Measurements from ENCODE around the gene POPDC3. TPM values are rescaled to one million over a fixed set of nuclear protein-coding genes. Genes with fewer than 3 reads are reported as not detected.

The POPDC3 gene
- total RNA-seq, 1 experiment from 2014 or later: 5.7 TPM

GRCh38 chr6:105112577-105112976 lies 67.2 kb downstream of the POPDC3 start:
- no peak overlapping the region for H3K23ac ChIP-seq (ENCODE audit: insufficient read length, low read depth, low read length)
- no peaks in the 10 kb centered on the region for H3K27me3 ChIP-seq (ENCODE audit: insufficient read depth, low read length)
- no peak overlapping the region for H3K4ac ChIP-seq (ENCODE audit: low read depth, low read length)
- Mint-ChIP-seq H3K36me3 (ENCODE audit: insufficient read depth in 1 of 3, low read depth in 3 of 3) (no peaks in the 10 kb centered on the region), H3K27me3 (ENCODE audit: low read depth) (no peaks in the 10 kb centered on the region), H3K9me3 (no peaks in the 10 kb centered on the region), H3K4me3 (no peak overlapping the region), H3K27ac (no peak overlapping the region), H3K4me1 (peaks cover 4 to 7% of the 10 kb centered on the region in 2 experiments)
- H2AK5ac ChIP-seq (ENCODE audit: insufficient read length, low read length): no peak overlapping the region
- H3K18ac ChIP-seq (ENCODE audit: insufficient read length, low read depth, low read length): no peak overlapping the region
- no peak overlapping the region for H4K8ac ChIP-seq (replicated peaks; ENCODE audit: insufficient read length, low read depth, low read length)
- DNase-seq: no peak
- H3K4me2 ChIP-seq (ENCODE audit: insufficient read depth, insufficient read length, low read length): no peak overlapping the region
- peak; percentile 47 for TF ChIP-seq CTCF (conservative IDR thresholded peaks at IDR 0.05)
- H3K9ac ChIP-seq (ENCODE audit: extremely low read depth, insufficient read length, low read length): no peak overlapping the region
- H3T11ph ChIP-seq (ENCODE audit: low read length): no peak overlapping the region
- H2BK20ac ChIP-seq (ENCODE audit: low read depth, low read length, poor library complexity, severe bottlenecking): no peak overlapping the region
- no peaks in the 10 kb centered on the region for H3K79me2 ChIP-seq (ENCODE audit: insufficient read depth, low read length)
- H3K23me2 ChIP-seq (ENCODE audit: insufficient read length, low read depth, low read length, poor library complexity, severe bottlenecking): no peaks in the 10 kb centered on the region
- no peaks in the 10 kb centered on the region for H4K20me1 ChIP-seq (ENCODE audit: control insufficient read depth, insufficient read depth, insufficient read length)
- no peaks in the 10 kb centered on the region; the same call in 1 of the 2 replicates for H3K4me1 ChIP-seq (ENCODE audit: insufficient read depth, low read length)
- no peak overlapping the region for H3K56ac ChIP-seq (ENCODE audit: insufficient read length, low read depth, low read length)
- H3K14ac ChIP-seq (ENCODE audit: insufficient read depth, low read length): no peak overlapping the region
- no peak overlapping the region for H4K5ac ChIP-seq (ENCODE audit: insufficient read length, low read depth, low read length)
- no peak overlapping the region for H2BK120ac ChIP-seq (ENCODE audit: low read depth, low read length, poor library complexity, severe bottlenecking)
- H3K79me1 ChIP-seq (ENCODE audit: insufficient read depth, low read depth, low read length, poor library complexity, severe bottlenecking): no peaks in the 10 kb centered on the region
- H3K9me3 ChIP-seq (ENCODE audit: control insufficient read depth, low read depth, low read length): no peaks in the 10 kb centered on the region
- no CpG with 5 or more reads among the region's 1 CpG for WGBS (ENCODE audit: extremely low coverage, insufficient read length, low lambda C conversion rate)
- H3K27ac ChIP-seq (ENCODE audit: insufficient read length, low read depth, low read length): no peak overlapping the region
- no peak overlapping the region for H2BK5ac ChIP-seq (ENCODE audit: insufficient read length, low read length)
- no peak overlapping the region for H2BK15ac ChIP-seq (ENCODE audit: low read depth, low read length)
- no peak overlapping the region for H2BK12ac ChIP-seq (ENCODE audit: insufficient read length, low read depth, low read length)
- H2AFZ ChIP-seq (ENCODE audit: low read length): no peak overlapping the region
- H4K91ac ChIP-seq (ENCODE audit: insufficient read length, low read depth, low read length): no peak overlapping the region
